ENCODE measurements around the gene SYTL1. TPM values are rescaled to one million over a fixed set of nuclear protein-coding genes. Genes with fewer than 3 reads are reported as not detected.
A peak's percentile ranks its signal among the peaks of the same experiment; 100 is the strongest.

The SYTL1 gene
- total and polyA plus RNA-seq, 11 donors = 0.23 to 6.0 (median 0.55) TPM; not detected in 1

DNA sequence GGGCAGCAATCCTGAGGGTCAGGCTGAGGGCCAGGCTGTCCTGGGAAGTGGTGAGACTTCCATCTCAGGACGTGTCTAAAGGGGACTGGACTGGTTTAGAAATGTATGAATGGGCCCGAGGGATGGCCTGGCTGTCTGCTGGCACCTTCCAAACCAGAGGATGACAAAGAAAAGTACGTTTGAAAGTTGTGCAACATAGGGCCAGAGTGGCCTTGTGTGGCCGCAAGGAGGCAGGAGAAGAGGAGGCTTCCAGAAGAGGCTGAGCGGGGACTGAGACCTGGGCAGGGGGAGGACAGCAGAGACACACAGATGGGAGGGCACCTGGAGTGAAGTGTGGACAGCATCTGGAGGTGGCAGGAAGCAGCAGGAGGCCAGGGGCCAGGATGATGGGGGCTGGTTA, 2.6 kb upstream of the SYTL1 start:
- Histone ChIP-seq H3K27ac (no peak overlapping the region), H3K27me3 (no peaks in the 10 kb centered on the region), H3K9me3 (no peaks in the 10 kb centered on the region), H3K36me3 (peaks cover 3 to 34% (median 29%) of the 10 kb centered on the region in 9 donors), H3K4me3 (no peak overlapping the region), H3K4me1 (peaks cover 0 to 32% (median 4%) of the 10 kb centered on the region in 12 donors)
- WGBS, 4 donors = 60 to 63% (median 61%) methylated on average over 5 of the region's 5 CpGs
- no peak for DNase-seq
- intact Hi-C loops (cut with DNase I) = no loop called here
- TF ChIP-seq, protein P1, sequence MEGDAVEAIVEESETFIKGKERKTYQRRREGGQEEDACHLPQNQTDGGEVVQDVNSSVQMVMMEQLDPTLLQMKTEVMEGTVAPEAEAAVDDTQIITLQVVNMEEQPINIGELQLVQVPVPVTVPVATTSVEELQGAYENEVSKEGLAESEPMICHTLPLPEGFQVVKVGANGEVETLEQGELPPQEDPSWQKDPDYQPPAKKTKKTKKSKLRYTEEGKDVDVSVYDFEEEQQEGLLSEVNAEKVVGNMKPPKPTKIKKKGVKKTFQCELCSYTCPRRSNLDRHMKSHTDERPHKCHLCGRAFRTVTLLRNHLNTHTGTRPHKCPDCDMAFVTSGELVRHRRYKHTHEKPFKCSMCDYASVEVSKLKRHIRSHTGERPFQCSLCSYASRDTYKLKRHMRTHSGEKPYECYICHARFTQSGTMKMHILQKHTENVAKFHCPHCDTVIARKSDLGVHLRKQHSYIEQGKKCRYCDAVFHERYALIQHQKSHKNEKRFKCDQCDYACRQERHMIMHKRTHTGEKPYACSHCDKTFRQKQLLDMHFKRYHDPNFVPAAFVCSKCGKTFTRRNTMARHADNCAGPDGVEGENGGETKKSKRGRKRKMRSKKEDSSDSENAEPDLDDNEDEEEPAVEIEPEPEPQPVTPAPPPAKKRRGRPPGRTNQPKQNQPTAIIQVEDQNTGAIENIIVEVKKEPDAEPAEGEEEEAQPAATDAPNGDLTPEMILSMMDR (IDR thresholded peaks at IDR 0.05) = no peak
- no peak for TF ChIP-seq POLR2A (IDR thresholded peaks at IDR 0.05)
- no peak for ATAC-seq

DNA sequence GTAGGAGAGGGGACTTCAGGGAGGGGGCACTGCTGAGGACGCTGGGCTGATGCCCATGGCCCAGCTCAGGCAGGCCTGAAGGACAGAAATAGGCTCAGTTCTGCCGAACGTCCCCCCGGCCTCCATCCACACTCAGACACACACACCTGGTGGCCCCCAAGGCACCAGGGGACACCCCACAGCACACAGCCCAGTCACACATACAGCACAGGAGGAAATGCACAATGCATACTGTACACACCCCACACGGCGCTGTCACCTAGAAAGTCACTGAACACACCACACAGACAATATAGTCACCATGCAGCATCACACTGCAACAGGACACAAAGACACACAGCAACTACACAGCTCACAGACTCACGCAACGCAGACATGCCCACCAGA, 562 bp downstream of the SYTL1 start:
- TF ChIP-seq, protein P1 (IDR thresholded peaks at IDR 0.05) = no peak
- no peak for TF ChIP-seq POLR2A (IDR thresholded peaks at IDR 0.05)
- DNase-seq (peak in 1 of 5 donors; percentile 51), ATAC-seq (peak in 1 of 4 donors; percentile 7)
- H3K9me3 ChIP-seq = no peaks in the 10 kb centered on the region
- 78 to 93% (median 83%) methylated on average over 7 to 8 of the region's 8 CpGs for WGBS, 4 donors
- H3K27me3 ChIP-seq = no peaks in the 10 kb centered on the region
- intact Hi-C loops (cut with DNase I) = loop anchor here in 1 of 10 donors (5.0 kb wide), 1 partner anchor 35 kb away; no protein-coding TSS in a partner anchor
- H3K4me3 ChIP-seq = peak overlapping the region in 5 of 12 donors; percentile 12 to 60 (median 37)
- peaks cover 0 to 7% (median 0%) of the 10 kb centered on the region in 9 donors for H3K36me3 ChIP-seq
- peak overlapping the region in 2 of 12 donors; percentile 37 to 88 for H3K27ac ChIP-seq
- H3K4me1 ChIP-seq = peaks cover 0 to 32% (median 4%) of the 10 kb centered on the region in 12 donors

DNA sequence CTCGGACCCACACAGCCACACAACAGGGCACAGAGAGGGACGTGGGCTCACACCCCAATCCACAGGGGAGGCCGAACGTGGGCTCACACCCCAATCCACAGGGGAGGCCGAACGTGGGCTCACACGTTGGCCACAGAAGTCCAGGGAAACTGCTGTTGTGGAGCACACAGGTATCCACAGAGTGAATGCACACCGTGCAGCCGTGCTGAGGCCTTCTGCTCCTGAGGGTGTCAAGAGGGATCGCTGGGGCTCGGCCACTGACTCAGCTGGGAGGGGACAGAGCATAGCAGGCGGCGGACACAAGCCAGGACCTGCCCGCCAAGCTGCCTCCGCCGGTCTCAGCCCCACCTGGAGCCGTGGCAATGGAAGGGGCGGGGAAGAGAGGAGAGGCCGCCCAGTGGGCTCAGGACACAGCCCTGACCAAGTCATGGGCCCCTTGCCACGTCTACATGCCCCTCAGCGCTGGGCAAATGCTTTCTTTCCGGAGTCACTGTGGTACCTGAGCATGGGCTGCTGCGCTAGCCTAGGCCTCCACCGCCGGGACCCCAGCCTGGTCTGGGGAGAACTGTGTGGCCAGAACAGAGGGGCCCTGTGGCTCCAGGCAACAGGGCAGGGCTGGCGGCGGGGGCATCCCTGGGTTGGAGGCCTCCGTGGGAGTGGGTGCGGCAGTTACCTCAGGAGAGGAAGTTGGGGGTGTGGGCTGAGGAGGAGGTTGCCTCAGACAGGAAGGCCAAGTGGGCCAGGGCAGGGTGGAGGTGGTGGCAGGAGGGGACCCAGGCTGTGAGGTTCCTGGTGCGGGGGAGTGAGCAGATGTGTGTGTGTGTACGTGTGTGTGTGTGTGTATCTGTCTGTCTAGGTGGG, 1.2 kb downstream of the SYTL1 start:
- peak in 3 of 4 donors; percentile 21 to 75 (median 56) for ATAC-seq
- Histone ChIP-seq H3K4me1 (peaks cover 0 to 32% (median 4%) of the 10 kb centered on the region in 12 donors), H3K9me3 (no peaks in the 10 kb centered on the region), H3K27ac (peak overlapping the region in 3 of 12 donors; percentile 29 to 88 (median 37)), H3K4me3 (peak overlapping the region in 4 of 12 donors; percentile 16 to 60 (median 32)), H3K27me3 (no peaks in the 10 kb centered on the region), H3K36me3 (peaks cover 0 to 7% (median 0%) of the 10 kb centered on the region in 9 donors)
- DNase-seq = peak in 4 of 5 donors; percentile 35 to 79 (median 62)
- TF ChIP-seq, protein P1 (IDR thresholded peaks at IDR 0.05) = no peak
- TF ChIP-seq POLR2A (IDR thresholded peaks at IDR 0.05) = no peak
- intact Hi-C loops (cut with DNase I) = loop anchor here in 1 of 10 donors (5.0 kb wide), 1 partner anchor 36 kb away; no protein-coding TSS in a partner anchor
- WGBS, 4 donors = 56 to 64% (median 59%) methylated on average over 14 to 31 of the region's 31 CpGs

DNA sequence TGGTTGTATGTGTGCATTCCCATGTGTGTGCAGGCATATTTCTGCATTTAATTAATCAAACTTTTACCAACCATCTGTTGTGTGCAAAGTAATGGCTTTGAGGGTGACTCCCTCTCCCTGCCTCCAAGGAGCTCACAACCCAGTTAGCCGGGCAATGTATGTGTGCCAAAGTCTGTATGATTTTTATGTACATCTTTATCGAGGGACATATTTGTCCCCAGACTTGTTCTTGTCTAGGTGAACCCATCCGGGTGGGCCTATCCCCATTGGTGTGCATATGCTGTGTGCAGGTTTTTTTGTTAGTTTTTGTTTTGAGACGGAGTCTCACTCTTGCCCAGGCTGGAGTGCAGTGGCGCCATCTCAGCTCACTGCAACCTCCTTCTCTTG, 1.8 kb downstream of the SYTL1 start:
- Histone ChIP-seq H3K27ac (peak overlapping the region in 1 of 12 donors; percentile 88), H3K27me3 (no peaks in the 10 kb centered on the region), H3K4me3 (peak overlapping the region in 2 of 12 donors; percentile 40 to 60), H3K4me1 (peaks cover 0 to 33% (median 4%) of the 10 kb centered on the region in 12 donors), H3K9me3 (no peaks in the 10 kb centered on the region), H3K36me3 (peaks cover 0 to 2% (median 0%) of the 10 kb centered on the region in 9 donors)
- TF ChIP-seq, protein P1 (IDR thresholded peaks at IDR 0.05) = no peak
- TF ChIP-seq POLR2A (IDR thresholded peaks at IDR 0.05) = no peak
- ATAC-seq (no peak), DNase-seq (no peak)
- 80 to 85% (median 83%) methylated on average over 5 of the region's 5 CpGs for WGBS, 4 donors
- intact Hi-C loops (cut with DNase I) = loop anchor here in 1 of 10 donors (5.0 kb wide), 1 partner anchor 36 kb away; no protein-coding TSS in a partner anchor
